Left cardiac atrium (tissue), 4 donors: Measurements from ENCODE around the gene SERF1B. TPM values are rescaled to one million over a fixed set of nuclear protein-coding genes. Genes with fewer than 3 reads are reported as not detected.
"Not testable (repeated sequence)": the region's sequence is repeated elsewhere in the genome, so short reads cannot be mapped to it uniquely, and the experiment has no call there.

Source experiments
- ATAC-seq, 2 donors: fragments of 200-7000 bp; cut with Tn5 transposase; one replicate each; pipeline ENCODE4 v1.9.1; 2020; ENCODE audit warnings: mild to moderate bottlenecking in 2 of 2, moderate library complexity in 2 of 2
- DNase-seq: peaks from one replicate; pipeline ENCODE4 v3.0.0-alpha.2; 2020
- intact Hi-C, 2 donors: fragments of 100-400 bp; cut with DNase I; formaldehyde crosslinking; loops; one replicate each; pipeline versions ENCODE4 v1.14.1 to v1.15.1; 2022 to 2023
- long read RNA-seq: library from polyadenylated mRNA; unstranded; transcript quantifications from one replicate; pipeline ENCODE4 v2.0.0, GENCODE V29; 2021
- total RNA-seq, 2 donors: library from RNA; stranded (reverse); fragmentation: NEBNext Ultra II Directional; extraction: Animal tissue kit (Norgen Biotek cat#: 25700); gene quantifications; one replicate each; pipeline ENCODE4 v1.2.1, GENCODE V29; 2021
- donor health status: DM: no; HTN: yes; CAD: no.
- donor health status: DM: no; HTN: yes; CAD: no; lungs with severe emphysema.
- donor health status: DM: yes; HTN: yes; CAD: no.
- donor health status: Dilated cardiomyopathy.

The SERF1B gene
- total RNA-seq, result 10 to 100 TPM; 24.0 to 26.6 TPM
- long read RNA-seq, partial matches to known transcripts, result 0 of 5 reads
- long read RNA-seq, other reads (novel, unspliced or antisense), result 0 of 5 reads

- intact Hi-C loops, DNase-seq: not testable (repeated sequence)
- peak; percentile 98 to 99 for ATAC-seq
These were observed at the start of gene SERF1B for GRCh38 chr5:70025106-70025844. Gene SERF1B (plus strand): TSS chr5:70025251. CDS start chr5:70025452, 201 bp downstream.

- intact Hi-C loops, DNase-seq, ATAC-seq: not testable (repeated sequence)
These were observed 33.3 kb upstream of the SERF1B start for GRCh38 chr5:69991713-69992112.

- intact Hi-C loops, ATAC-seq, DNase-seq: not testable (repeated sequence)
These were observed 29.5 kb upstream of the SERF1B start for GRCh38 chr5:69995535-69995934.

- intact Hi-C loops, DNase-seq, ATAC-seq: not testable (repeated sequence)
These were observed 4.4 kb upstream of the SERF1B start for GRCh38 chr5:70020660-70021059.

- intact Hi-C loops, DNase-seq: not testable (repeated sequence)
- peak; percentile 16 to 36 for ATAC-seq
These were observed 744 bp downstream of the SERF1B start for GRCh38 chr5:70025845-70026145.

GRCh38 chr5:70031204-70031603 lies 6.2 kb downstream of the SERF1B start:
- DNase-seq, ATAC-seq, intact Hi-C loops: not testable (repeated sequence)

GRCh38 chr5:70041411-70041810 lies 16.4 kb downstream of the SERF1B start:
- intact Hi-C loops, ATAC-seq, DNase-seq: not testable (repeated sequence)

- intact Hi-C loops, DNase-seq: not testable (repeated sequence)
- ATAC-seq, result peak; percentile 42 to 48
These were observed 24.7 kb downstream of the SERF1B start for GRCh38 chr5:70049790-70050142.

- DNase-seq, ATAC-seq, intact Hi-C loops: not testable (repeated sequence)
These were observed 31.4 kb downstream of the SERF1B start for GRCh38 chr5:70056289-70056942.

GRCh38 chr5:70057140-70057539 lies 32.1 kb downstream of the SERF1B start:
- ATAC-seq, DNase-seq, intact Hi-C loops: not testable (repeated sequence)

GRCh38 chr5:70077632-70078031 lies 52.6 kb downstream of the SERF1B start:
- intact Hi-C loops, ATAC-seq, DNase-seq: not testable (repeated sequence)

GRCh38 chr5:70088907-70089464 lies 63.9 kb downstream of the SERF1B start:
- intact Hi-C loops, DNase-seq: not testable (repeated sequence)
- peak in 1 of 2 donors; percentile 44 for ATAC-seq

- intact Hi-C loops, ATAC-seq, DNase-seq: not testable (repeated sequence)
These were observed 66.7 kb downstream of the SERF1B start for GRCh38 chr5:70091776-70092175.

Other genes starting within 250 kb of the SERF1B start
- gene SMN2, start 24.4 kb downstream of the SERF1B start, total RNA-seq, result 10 to 100 TPM; 27.0 to 32.9 TPM